ENCODE measurements around the gene CLEC9A.

DNA sequence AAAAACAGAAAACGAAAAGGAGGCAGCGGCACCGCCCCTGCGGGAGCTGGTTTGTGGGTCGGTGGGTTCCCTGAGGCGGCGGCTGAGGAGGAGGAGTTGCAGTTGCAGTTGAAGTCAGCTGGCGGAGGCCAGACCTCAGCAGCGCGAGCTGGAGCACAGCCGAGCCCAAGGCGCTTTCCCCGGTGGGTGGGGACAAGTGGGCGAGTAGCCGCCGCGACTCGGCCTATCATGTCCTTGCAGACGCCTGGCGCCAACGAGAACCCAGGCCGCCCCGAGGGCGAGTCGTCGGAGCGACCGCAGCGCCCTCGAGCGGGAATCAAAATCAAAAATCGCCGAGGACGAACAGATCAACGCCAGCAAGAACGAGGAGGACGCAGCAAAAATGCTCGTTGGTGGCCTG is 81.0 kb downstream of the CLEC9A start:
- TF ChIP-seq, protein P1, sequence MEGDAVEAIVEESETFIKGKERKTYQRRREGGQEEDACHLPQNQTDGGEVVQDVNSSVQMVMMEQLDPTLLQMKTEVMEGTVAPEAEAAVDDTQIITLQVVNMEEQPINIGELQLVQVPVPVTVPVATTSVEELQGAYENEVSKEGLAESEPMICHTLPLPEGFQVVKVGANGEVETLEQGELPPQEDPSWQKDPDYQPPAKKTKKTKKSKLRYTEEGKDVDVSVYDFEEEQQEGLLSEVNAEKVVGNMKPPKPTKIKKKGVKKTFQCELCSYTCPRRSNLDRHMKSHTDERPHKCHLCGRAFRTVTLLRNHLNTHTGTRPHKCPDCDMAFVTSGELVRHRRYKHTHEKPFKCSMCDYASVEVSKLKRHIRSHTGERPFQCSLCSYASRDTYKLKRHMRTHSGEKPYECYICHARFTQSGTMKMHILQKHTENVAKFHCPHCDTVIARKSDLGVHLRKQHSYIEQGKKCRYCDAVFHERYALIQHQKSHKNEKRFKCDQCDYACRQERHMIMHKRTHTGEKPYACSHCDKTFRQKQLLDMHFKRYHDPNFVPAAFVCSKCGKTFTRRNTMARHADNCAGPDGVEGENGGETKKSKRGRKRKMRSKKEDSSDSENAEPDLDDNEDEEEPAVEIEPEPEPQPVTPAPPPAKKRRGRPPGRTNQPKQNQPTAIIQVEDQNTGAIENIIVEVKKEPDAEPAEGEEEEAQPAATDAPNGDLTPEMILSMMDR (IDR thresholded peaks at IDR 0.05), result no peak
- TF ChIP-seq EZH2 (IDR thresholded peaks at IDR 0.05; ENCODE audit: borderline replicate concordance, insufficient read depth, low read depth, low read length, poor library complexity, severe bottlenecking), result no peak

Data from B cell (primary cell).